A549 treated with ZK216348 at 1 μM for 4 hours (cell line): ENCODE results near the gene MRPL3. TPM values are rescaled to one million over a fixed set of nuclear protein-coding genes. Genes with fewer than 3 reads are reported as not detected.

Experiments used
- total RNA-seq: library from RNA; stranded (reverse); fragments of 200-300 nt; extraction: Qiagen RNA extraction; gene quantifications from 5 replicates; pipeline ENCODE4 v1.2.3, GENCODE V29; 2022; ENCODE audit warnings: low read depth

Gene MRPL3
- 89.0 to 116 TPM (median 92.8 TPM) in 5 replicates for total RNA-seq

GRCh38 chr3:131502530-131503319 lies at the start of gene MRPL3:
MRPL3 (minus strand) TSS chr3:131502971; CDS start chr3:131502821, 150 bp downstream.

Other genes starting within 250 kb of the MRPL3 start
- gene NUDT16, start 121.2 kb downstream of the MRPL3 start, total RNA-seq: 7.0 to 10.0 TPM (median 8.1 TPM) in 5 replicates